GM20000 (cell line): ENCODE measurements around the gene PI4KA.

ENCODE experiments used
- DNase-seq: peaks from one replicate; pipeline ENCODE4 v3.0.0; 2012; ENCODE audit warnings: low spot score
- TF ChIP-seq, protein P1 (sequence below): IDR thresholded peaks from 2 replicates; pipeline ENCODE4 v1.5.1; 2012; ENCODE audit warnings: mild to moderate bottlenecking, control low read depth; ENCODE audit errors: extremely low read depth, missing control alignments

Gene PI4KA

DNA sequence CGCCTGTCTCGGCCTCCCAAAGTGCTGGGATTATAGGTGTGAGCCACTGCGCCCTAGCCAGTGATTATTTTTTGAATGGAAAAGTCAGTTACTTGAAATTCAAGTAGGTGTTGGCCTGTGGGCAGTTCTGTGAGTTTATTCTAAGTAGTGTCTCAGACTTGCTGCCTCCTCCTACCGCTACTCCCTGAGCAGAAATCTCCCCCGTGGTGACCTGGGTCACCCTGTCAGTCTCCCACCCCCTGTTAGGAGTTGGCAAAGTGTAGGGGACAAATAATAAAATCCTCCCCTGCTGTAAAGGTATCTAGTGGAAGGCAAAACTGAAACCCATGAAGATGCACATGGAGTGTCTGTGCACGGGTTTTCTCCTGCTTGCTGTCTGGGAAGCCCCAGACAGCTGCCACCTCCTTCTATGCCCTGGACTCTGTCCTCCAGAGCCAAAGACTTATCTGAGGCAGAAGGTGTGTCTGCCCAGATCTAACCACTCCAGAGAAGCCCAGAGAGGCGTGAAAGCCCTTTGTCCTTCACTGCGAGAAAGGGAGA, 26.5 kb upstream of the PI4KA start:
- TF ChIP-seq, protein P1, sequence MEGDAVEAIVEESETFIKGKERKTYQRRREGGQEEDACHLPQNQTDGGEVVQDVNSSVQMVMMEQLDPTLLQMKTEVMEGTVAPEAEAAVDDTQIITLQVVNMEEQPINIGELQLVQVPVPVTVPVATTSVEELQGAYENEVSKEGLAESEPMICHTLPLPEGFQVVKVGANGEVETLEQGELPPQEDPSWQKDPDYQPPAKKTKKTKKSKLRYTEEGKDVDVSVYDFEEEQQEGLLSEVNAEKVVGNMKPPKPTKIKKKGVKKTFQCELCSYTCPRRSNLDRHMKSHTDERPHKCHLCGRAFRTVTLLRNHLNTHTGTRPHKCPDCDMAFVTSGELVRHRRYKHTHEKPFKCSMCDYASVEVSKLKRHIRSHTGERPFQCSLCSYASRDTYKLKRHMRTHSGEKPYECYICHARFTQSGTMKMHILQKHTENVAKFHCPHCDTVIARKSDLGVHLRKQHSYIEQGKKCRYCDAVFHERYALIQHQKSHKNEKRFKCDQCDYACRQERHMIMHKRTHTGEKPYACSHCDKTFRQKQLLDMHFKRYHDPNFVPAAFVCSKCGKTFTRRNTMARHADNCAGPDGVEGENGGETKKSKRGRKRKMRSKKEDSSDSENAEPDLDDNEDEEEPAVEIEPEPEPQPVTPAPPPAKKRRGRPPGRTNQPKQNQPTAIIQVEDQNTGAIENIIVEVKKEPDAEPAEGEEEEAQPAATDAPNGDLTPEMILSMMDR = no peak
- DNase-seq = no peak

DNA sequence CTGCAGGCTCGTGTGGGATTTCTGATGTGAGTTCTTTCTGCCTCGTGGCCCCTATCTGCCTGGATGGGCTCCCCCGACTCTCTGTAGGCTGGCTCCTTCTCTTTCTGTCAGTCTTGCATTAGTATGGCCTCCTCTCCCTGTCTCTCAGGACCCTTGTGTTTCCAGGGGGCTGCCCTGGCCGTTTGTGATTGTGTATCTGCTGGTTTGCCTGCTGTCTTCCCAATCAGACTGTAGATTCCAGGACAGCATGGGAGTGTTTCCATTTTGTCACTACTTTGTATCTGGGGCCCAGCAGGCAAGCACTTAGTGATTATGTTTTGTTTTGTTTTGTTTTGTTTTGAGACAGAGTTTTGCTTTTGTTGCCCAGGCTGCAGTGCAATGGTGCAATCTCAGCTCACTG, 25.8 kb upstream of the PI4KA start:
- DNase-seq = no peak
- TF ChIP-seq, protein P1 = no peak

DNA sequence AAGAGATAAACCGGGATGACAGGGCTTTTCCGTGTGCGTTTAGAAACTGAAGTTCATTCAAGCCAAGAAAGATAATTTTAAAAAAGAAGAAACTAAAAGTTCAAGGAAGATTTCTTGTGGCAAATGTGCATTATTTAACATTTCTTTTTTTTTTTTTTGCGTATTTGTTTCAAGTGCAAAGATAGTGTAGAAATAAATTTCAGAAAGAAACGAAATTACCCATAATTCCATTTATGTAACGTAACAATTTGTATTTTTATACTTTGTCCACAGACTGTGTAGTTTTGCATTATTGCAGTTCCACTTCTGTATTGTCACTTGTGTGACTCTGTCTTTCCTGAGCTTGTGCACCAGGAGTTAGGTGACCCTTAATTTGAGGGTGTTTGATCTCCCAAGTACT, 24.2 kb upstream of the PI4KA start:
- DNase-seq = no peak
- TF ChIP-seq, protein P1 = no peak

DNA sequence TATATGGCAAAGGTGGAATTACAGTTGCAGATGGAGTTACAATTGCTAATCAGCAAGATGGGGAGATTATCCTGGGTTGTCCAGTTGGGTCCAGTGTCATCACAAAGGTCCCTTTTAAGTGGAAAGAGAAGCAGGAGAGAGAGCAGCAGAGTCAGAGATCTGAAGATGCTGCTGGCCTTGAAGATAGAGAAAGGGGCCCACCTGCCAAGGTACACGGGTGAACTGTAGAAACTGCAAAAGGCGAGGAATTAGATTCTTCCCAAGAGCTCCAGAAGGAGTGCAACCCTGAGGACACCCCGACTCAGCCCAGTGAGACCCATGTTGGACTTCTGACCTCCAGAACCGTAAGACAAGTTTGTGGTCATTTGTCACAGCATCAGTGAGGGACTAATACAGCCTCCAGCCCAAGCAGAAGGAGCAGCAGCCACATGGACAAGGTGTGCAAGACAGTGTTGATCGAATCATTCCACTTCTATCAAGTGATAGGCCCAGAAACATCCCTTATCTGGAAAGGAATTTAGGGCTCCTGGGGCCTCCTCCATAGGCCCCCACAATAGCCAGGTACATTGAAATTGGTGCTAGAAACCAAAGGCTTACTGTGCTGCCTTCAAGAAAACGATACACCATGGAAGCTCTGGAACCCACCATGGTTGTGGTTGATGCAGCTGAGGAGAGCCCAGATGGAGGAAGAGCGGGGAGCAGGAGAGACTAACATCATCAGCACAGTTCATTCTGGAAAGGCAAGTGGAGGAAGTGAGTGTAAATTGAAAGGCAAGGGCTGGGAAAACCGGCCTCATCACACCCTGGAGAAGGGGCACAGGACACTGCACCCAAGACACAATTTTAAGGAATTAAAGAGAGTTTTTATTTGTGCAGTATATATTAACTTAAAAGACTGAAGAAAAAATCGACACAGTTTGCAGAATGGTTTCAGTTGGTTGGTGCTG, 23.5 kb upstream of the PI4KA start:
- TF ChIP-seq, protein P1 = no peak
- no peak for DNase-seq

DNA sequence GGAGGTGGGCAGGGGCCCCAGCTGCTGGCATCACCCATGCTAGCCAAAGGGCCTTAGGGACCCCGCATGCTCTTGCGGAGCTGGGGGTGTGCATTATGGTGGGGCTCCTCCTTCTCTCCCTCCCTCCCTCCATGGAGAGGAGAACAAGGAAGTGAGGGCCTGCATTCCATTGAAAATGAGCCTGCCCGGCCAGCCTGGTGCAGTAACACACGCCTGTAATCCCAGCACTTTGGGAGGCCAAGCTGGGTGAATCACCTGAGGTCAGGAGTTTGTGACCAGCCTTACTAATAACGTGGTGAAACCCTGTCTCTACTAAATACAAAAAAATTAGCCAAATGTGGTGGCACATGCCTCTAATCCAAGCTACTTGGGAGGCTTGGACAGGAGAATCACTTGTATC, 22.6 kb upstream of the PI4KA start:
- DNase-seq = no peak
- TF ChIP-seq, protein P1 = no peak

DNA sequence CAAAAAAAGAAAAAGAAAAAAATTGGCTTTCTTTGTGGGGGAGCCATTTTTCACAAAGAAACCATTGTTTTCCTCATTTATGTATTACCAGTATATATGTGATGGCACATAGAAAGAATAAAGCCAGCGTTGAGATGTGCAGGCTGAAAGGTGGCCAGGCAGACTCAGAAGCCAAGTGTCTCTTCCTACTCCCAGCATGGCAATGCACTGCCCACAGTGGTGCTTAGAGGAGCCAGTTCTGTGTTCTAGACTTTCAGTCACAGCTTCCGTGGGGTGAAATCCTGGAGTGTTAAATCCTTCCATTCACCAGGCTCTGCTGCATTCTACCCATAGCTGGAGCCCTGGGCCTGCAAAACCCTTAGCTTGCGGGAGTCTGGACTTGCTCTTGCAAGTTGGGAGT, 19.1 kb upstream of the PI4KA start:
- TF ChIP-seq, protein P1 = no peak

DNA sequence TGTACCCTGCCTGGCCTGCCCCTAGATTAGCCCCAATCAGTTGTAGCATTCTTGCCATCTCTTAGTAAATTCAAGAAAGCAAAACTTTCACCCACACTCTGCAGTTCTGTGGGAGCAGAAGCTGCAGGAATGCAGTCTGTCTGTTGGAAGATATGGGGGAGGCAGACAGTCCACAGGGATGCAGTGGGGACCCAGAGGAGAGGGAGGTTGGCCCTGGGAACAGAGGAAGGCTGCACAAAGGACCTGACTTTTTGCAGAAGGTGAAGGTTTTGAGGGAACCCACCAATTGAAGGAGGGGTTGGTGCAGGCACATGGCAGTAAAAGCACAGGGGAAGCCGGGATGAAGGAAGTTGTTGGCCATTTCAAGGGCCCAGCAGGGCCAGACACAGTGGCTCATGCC, 16.7 kb upstream of the PI4KA start:
- no peak for DNase-seq
- TF ChIP-seq, protein P1 = no peak

More for the DNA sequence above, 19.1 kb upstream of the PI4KA start:
- DNase-seq = no peak
